ENCODE results near the gene ISG20L2.
A peak's percentile ranks its signal among the peaks of the same experiment; 100 is the strongest.

The ISG20L2 gene

GRCh38 chr1:156754219-156754618 lies 25.7 kb upstream of the ISG20L2 start:
- DNase-seq (ENCODE audit: low read depth in 2 of 3, low spot score in 2 of 3), result no peak

GRCh38 chr1:156752843-156753482 lies 24.4 kb upstream of the ISG20L2 start:
- DNase-seq (ENCODE audit: low read depth in 2 of 3, low spot score in 2 of 3), result no peak

GRCh38 chr1:156751757-156752481 lies 23.4 kb upstream of the ISG20L2 start:
- peak; percentile 85 to 95 (median 91) for DNase-seq (ENCODE audit: low read depth in 2 of 3, low spot score in 2 of 3)

- DNase-seq (ENCODE audit: low read depth in 2 of 3, low spot score in 2 of 3), result no peak
Measured at GRCh38 chr1:156751451-156751756, 22.8 kb upstream of the ISG20L2 start, which contains the start of gene HDGF. HDGF (minus strand) TSS chr1:156751675; CDS start chr1:156751429, 246 bp downstream.

GRCh38 chr1:156750711-156751450 lies 22.3 kb upstream of the ISG20L2 start:
- no peak for DNase-seq (ENCODE audit: low read depth in 2 of 3, low spot score in 2 of 3)

GRCh38 chr1:156750191-156750672 lies 21.7 kb upstream of the ISG20L2 start:
- no peak for DNase-seq (ENCODE audit: low read depth in 2 of 3, low spot score in 2 of 3)

GRCh38 chr1:156749419-156750118 lies 21.0 kb upstream of the ISG20L2 start:
- DNase-seq (ENCODE audit: low read depth in 2 of 3, low spot score in 2 of 3), result no peak

- DNase-seq (ENCODE audit: low read depth in 2 of 3, low spot score in 2 of 3), result no peak
Measured at GRCh38 chr1:156748670-156749418, 20.3 kb upstream of the ISG20L2 start.

- no peak for DNase-seq (ENCODE audit: low read depth in 2 of 3, low spot score in 2 of 3)
Measured at GRCh38 chr1:156747742-156748669, 19.4 kb upstream of the ISG20L2 start.

- no peak for DNase-seq (ENCODE audit: low read depth in 2 of 3, low spot score in 2 of 3)
Measured at GRCh38 chr1:156746728-156747631, 18.4 kb upstream of the ISG20L2 start.

- DNase-seq (ENCODE audit: low read depth in 2 of 3, low spot score in 2 of 3), result no peak
Measured at GRCh38 chr1:156746406-156746727, 17.8 kb upstream of the ISG20L2 start.

- no peak for DNase-seq (ENCODE audit: low read depth in 2 of 3, low spot score in 2 of 3)
Measured at GRCh38 chr1:156745881-156746280, 17.3 kb upstream of the ISG20L2 start.

GRCh38 chr1:156744786-156745419 lies 16.3 kb upstream of the ISG20L2 start:
- no peak for DNase-seq (ENCODE audit: low read depth in 2 of 3, low spot score in 2 of 3)

- no peak for DNase-seq (ENCODE audit: low read depth in 2 of 3, low spot score in 2 of 3)
Measured at GRCh38 chr1:156744344-156744743, 15.8 kb upstream of the ISG20L2 start.

- DNase-seq (ENCODE audit: low read depth in 2 of 3, low spot score in 2 of 3), result no peak
Measured at GRCh38 chr1:156743367-156744302, 15.1 kb upstream of the ISG20L2 start.

GRCh38 chr1:156742801-156743200 lies 14.2 kb upstream of the ISG20L2 start:
- DNase-seq (ENCODE audit: low read depth in 2 of 3, low spot score in 2 of 3), result no peak

- no peak for DNase-seq (ENCODE audit: low read depth in 2 of 3, low spot score in 2 of 3)
Measured at GRCh38 chr1:156742017-156742416, 13.5 kb upstream of the ISG20L2 start.

All from activated CD8-positive, alpha-beta memory T cell treated with anti-CD3 and anti-CD28 coated beads for 48 hours (primary cell).